Stimulated activated CD8-positive, alpha-beta memory T cell treated with anti-CD3 and anti-CD28 coated beads, Interleukin-2, amount 100 ng/mL, for 48 hours (primary cell): Measurements from ENCODE around the gene TRIP13.
"Not testable (repeated sequence)": the region's sequence is repeated elsewhere in the genome, so short reads cannot be mapped to it uniquely, and the experiment has no call there.

Source experiments
- DNase-seq, 2 donors: peaks; one replicate each; pipeline ENCODE4 v3.0.0-alpha.2; 2020; ENCODE audit warnings: low read depth in 2 of 2

TRIP13 gene, protein sequence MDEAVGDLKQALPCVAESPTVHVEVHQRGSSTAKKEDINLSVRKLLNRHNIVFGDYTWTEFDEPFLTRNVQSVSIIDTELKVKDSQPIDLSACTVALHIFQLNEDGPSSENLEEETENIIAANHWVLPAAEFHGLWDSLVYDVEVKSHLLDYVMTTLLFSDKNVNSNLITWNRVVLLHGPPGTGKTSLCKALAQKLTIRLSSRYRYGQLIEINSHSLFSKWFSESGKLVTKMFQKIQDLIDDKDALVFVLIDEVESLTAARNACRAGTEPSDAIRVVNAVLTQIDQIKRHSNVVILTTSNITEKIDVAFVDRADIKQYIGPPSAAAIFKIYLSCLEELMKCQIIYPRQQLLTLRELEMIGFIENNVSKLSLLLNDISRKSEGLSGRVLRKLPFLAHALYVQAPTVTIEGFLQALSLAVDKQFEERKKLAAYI

DNA sequence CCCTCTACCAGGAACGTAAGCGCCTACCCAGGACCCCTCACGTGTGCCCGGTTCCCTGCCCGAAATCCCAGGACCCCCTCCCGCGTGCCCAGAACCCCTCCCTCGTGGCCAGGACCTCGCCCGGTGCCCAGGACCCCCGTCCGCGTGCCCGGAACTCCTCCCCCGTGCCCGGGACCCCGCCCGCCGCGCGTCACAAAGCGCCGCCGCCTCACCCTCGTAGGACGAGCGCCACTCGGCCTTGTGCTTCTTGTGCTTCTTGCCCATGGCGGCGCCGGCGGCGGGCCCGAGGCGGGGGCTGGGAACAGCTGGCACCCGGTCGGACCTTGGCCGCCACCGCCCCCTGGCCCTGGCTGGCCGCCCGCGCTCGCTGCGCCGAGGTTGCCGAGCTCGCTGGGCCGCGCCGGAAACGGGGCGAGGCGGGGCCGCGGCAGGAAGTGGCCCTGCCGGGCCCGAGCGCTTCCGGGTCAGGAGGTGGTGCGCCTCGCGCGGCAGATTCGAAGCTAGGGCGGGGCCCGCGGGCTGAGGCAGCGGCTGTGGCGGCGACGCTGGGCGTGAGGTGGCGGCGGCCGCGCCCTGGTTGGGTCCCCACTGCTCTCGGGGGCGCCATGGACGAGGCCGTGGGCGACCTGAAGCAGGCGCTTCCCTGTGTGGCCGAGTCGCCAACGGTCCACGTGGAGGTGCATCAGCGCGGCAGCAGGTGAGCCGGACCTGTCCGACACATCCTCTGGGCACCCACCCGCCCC lies at the start of gene TRIP13, which contains the start of gene BRD9:
Gene TRIP13 (plus strand): TSS at position 491 of the 743 bp plus-strand sequence. CDS start 115 bp downstream, at position 606.
Gene BRD9 (minus strand): TSS at position 408 of the 743 bp plus-strand sequence. CDS start 144 bp downstream, at position 264.
- peak; percentile 74 to 80 for DNase-seq

DNA sequence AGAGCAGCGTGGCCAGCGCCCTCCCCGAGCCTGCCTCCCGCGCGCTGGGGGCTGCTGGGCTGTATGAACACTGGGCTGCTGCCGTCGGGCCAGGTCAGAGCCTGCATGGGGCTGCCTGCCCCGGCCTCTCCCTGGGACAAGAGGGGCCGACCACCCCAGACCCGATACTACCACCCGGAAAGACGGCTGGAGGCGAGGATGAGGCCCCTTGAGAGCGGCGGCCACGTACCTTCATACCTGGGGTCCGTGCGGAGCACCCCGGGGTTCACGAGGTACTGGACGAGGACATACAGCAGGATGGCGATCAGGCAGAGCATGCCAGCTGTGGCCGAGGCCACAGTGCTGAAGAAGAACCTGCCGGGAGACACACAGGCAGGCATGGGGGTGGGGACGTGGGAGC lies 49.3 kb upstream of the TRIP13 start:
- not testable (repeated sequence) for DNase-seq

DNA sequence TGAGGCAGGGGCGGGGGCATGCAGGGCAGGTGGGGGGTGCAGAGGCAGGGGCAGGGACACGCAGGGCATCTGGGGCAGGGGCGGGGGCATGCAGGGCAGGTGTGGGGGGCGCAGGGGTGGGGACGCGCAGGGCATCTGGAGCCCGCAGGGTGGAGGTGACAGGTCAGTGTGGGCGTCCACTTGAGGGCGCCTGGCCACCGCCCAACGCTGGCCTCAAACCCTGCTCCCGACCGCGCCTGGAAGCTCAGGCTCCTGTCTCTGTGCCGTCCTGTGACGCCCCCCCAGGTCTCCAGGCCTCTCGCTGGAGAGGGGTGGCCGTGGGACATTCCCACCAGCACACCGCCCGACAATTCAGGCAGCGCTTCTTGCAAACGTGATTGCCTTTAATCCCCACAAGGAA lies 48.8 kb upstream of the TRIP13 start:
- not testable (repeated sequence) for DNase-seq

- not testable (repeated sequence) for DNase-seq
Measured at GRCh38 chr5:844426-844825, 48.3 kb upstream of the TRIP13 start.

- not testable (repeated sequence) for DNase-seq
Measured at GRCh38 chr5:845031-845675, 47.5 kb upstream of the TRIP13 start.

DNA sequence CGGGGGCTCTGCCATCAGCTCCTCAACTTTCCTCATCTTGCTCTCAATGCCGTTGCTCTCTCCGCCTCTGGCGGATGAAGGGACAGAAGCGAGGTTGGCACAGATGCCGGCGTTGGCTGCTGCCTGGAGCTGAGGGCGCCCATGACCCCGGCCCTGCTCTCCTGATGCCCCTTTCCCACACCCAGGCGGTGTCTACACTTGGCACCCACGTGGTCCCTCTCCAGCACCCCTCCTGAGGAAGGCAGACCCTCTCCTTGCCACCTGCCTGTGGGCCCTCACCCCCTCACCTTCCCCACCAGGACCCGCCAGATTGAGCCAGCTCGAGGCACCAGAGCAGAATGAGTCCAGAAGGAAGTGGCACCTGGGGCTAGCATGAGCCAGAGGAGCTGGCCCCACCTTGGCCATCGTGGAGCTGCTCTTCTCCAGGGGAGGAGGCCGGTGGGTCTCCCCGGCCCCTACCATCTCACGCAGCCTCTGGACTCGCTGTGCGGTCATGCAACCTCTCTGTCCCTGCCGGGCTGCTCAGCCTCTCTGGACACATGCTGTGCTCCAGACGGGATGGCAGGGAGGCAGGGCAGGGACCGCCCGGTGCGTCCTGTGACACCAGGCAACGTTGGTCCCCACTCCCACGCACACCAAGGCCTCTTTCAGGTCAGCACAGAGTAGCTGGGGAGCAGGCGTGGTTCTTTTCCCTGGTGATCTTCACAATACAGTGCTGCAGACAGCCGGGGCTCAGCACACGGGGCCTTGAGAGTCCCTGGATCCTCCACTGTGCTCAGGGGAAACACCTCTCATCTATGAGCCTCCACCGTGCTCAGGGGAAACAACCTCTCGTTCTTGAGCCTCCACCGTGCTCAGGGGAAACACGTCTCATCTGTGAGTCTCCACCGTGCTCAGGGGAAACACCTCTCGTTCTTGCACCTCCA lies 46.7 kb upstream of the TRIP13 start:
- DNase-seq = not testable (repeated sequence)

DNA sequence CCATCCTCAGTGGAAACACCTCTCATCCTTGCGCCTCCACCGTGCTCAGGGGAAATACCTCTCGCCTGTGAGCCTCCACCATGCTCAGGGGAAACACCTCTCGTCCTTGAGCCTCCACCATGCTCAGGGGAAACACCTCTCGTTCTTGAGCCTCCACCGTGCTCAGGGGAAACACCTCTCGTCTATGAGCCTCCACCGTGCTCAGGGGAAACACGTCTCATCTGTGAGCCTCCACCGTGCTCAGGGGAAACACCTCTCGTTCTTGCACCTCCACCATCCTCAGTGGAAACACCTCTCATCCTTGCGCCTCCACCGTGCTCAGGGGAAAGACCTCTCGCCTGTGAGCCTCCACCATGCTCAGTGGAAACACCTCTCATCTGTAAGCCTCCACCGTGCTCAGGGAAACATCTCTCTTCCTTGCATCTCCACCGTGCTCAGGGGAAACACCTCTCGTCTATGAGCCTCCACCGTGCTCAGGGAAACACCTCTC lies 46.0 kb upstream of the TRIP13 start:
- DNase-seq = not testable (repeated sequence)

DNA sequence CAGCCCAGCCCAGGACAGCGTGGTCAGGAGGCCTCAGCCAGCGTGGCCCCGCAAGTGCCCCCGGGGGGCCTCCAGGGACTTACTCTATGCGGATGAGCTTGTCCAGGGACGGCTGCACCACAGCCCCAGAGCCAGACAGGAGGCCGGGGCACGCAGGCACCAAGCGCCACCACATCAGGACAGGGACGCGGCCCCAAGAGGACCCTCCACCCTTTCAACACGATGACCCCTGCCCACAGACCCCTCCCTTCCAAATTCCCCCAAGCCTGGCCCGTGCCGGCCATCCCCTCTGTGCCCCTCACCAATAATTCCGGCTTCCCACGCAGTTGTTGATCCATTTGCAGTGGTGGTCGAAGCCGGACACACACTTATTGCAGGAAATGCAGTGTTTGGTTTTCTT lies 45.5 kb upstream of the TRIP13 start:
- not testable (repeated sequence) for DNase-seq

GRCh38 chr5:847736-848135 lies 44.9 kb upstream of the TRIP13 start:
- not testable (repeated sequence) for DNase-seq

DNA sequence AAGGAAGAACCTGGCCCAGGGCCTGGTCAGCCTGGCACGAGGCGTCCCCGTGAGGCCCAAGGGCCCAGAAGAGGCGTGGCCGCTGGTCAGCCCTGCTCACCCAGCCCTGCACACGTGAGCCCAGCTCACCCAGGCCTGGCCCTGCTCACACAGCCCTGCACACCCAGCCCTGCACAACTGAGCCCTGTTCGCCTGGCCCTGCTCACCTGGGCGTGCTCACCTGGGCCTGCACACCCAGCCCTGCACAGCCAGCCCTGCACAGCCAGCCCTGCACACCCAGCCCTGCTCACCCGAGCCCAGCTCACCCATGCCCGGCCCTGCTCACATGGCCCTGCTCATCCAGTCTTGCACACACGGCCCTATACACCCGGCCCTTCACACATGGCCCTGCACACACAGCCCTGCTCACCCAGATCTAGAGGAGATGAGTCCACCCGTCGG lies 44.0 kb upstream of the TRIP13 start:
- no peak for DNase-seq

- no peak for DNase-seq
Measured at GRCh38 chr5:849651-850301, 42.9 kb upstream of the TRIP13 start.

GRCh38 chr5:850511-851006 lies 42.1 kb upstream of the TRIP13 start, which contains the start of gene ZDHHC11:
ZDHHC11 (minus strand) TSS chr5:850986; CDS start chr5:850602, 384 bp downstream.
- no peak for DNase-seq

- DNase-seq = no peak
Measured at GRCh38 chr5:851076-851475, 41.6 kb upstream of the TRIP13 start.

DNA sequence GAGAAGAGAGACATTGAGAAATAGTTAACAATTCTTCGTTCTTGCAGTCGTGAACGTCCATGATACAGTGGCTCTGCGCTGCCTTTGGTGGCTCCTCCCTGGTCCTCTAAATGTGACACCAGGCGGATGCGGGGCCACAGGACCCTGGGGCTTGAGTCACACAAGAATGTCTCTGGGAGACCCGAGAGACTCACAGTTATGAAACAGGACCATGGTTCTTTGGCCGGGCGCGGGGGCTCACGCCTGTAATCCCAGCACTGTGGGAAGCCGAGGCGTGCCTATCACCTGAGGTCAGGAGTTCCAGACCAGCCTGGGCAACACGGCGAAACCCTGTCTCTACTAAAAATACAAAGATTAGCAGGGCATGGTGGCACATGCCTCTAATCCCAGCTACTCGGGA lies 41.1 kb upstream of the TRIP13 start:
- DNase-seq = no peak

GRCh38 chr5:852018-852417 lies 40.7 kb upstream of the TRIP13 start:
- no peak for DNase-seq

- no peak for DNase-seq
Measured at GRCh38 chr5:852431-853401, 40.0 kb upstream of the TRIP13 start.

DNA sequence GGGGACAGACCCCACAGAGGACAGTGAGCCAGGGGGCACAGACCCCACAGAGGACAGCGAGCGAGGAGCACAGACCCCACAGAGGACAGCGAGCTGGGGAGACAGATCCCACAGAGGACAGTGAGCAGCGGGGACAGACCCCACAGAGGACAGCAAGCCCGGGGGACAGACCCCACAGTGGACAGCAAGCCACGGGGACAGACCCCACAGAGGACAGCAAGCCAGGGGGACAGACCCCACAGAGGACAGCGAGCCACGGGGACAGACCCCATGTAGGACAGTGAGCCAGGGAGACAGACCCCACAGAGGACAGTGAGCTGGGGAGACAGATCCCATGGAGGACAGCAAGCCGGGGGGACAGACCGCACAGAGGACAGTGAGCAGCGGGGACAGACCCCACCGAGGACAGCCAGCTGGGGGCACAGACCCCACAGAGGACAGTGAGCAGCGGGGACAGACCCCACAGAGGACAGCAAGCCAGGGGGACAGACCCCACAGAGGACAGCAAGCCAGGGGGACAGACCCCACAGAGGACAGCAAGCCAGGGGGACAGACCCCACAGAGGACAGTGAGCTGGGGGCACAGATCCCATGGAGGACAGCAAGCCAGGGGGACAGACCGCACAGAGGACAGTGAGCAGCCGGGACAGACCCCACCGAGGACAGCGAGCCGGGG lies 39.1 kb upstream of the TRIP13 start:
- not testable (repeated sequence) for DNase-seq

DNA sequence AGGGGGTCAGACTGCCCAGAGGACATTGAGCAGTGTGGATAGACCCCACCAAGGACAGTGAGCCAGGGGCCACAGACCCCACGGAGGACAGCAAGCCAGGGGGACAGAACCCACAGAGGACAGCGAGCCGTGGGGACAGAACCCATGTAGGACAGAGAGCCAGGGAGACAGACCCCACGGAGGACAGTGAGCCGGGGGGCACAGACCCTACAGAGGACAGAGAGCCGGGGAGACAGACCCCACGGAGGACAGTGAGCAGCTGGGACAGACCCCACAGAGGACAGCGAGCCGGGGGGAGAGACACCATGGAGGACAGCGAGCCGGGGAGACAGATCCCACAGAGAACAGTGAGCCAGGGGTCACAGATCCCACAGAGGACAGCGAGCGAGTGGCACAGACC lies 38.5 kb upstream of the TRIP13 start:
- DNase-seq = no peak
